ENCODE measurements around the gene LLGL2.

The LLGL2 gene

DNA sequence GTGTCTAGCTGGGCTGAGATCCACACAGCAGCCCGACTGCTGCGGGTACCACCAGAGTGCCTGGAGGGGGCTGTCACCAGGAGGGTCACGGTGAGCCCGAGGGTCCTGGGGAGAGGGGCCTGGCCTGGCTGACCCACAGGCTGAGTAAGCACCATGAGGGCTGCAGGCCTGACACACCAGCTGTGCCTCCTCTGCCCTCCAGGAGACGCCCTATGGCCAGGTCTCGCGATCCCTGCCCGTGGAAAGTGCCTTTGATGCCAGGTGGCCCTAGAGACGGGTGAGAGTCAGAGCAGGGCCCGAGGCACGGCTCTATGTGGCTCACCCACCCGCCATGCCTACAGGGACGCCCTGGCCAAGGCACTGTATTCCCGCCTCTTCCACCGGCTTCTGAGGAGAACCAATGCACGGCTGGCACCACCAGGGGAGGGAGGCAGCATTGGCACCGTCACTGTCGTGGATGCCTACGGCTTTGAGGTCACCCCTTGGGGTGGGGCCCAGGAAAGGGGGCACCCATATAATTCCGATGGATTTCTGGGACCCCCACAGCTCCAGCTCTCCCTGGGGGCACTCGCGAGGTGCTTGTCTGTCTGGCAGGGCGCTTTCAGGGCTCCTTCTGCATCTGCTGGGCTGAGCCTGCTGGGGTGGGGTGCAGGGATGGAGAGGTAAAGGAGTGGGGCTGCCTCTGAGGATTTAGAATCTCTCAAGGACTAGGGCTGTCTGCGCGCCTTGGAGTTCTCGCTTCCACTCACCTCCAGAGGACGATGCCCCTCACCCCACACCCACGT is 69.2 kb downstream of the LLGL2 start:
- H3K9ac ChIP-seq (ENCODE audit: low read depth, low read length) = no peak overlapping the region
- no peak overlapping the region for H3K4me2 ChIP-seq (ENCODE audit: low read length)
- H3K4me3 ChIP-seq (ENCODE audit: low read length) = no peak overlapping the region
- H3K27me3 ChIP-seq (ENCODE audit: control insufficient read depth, insufficient read depth, low read length) = peaks cover 29% of the 10 kb centered on the region
- H3K4me1 ChIP-seq (ENCODE audit: control insufficient read depth, insufficient read depth, low read length) = no peaks in the 10 kb centered on the region
- no peaks in the 10 kb centered on the region for H3K36me3 ChIP-seq (ENCODE audit: insufficient read depth, low read length)
- H3K9me3 ChIP-seq (replicated peaks; ENCODE audit: low read length) = no peaks in the 10 kb centered on the region

DNA sequence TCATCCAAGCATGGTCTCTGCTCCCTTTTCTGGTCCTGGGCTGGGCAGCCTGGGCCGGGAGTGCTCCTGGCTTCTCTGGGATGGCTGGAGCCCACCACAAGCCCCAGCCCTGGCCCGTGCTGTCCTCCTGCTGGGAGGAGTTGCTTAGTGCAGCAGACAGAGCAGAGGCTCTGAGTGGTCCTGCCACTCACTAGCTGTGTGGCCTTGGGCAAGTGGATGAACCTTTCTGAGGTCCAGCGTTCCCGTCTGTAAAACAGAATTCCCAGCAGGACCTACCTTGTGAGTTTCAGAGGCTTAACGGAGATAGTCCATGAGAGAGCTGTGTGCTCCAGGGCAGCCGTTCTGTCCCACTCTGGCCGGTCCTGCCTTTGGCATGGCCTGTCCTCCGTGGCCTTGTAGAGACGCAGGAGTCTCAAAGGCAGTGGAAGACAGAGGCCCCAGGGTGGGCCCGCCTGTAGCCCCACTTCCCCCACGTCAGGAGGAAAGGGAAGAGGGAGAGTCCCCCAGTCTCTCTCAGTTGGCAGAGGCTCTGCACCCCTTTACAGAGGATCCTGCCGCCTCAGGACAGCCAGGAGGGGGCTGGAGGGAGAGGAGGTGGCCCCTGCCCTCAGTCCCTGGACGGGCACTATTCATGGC is 69.9 kb downstream of the LLGL2 start:
- H3K4me1 ChIP-seq (ENCODE audit: control insufficient read depth, insufficient read depth, low read length) = no peaks in the 10 kb centered on the region
- H3K9me3 ChIP-seq (replicated peaks; ENCODE audit: low read length) = no peaks in the 10 kb centered on the region

DNA sequence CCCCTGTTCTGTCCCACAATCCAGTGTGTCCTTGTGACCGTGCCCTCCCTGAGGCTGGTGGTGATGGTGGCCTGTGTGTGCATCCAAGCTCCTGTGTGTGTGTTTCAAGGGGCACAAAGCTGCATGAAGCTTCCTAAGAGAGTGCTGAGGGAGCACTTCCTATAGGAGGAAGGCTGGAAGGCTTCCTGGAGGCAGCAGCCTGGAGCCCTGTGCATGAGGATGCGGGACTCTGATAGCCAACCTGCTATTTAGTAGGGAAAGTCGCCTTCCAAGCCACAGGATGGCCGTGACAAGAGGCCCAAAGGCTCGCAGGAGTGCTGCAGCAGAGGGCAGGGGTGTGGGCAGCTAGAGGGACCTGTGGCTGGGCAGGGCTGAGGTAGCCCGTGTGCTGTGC is 70.4 kb downstream of the LLGL2 start:
- Histone ChIP-seq H3K9me3 (replicated peaks; ENCODE audit: low read length) (no peaks in the 10 kb centered on the region), H3K9ac (ENCODE audit: low read depth, low read length) (no peak overlapping the region), H3K4me2 (ENCODE audit: low read length) (no peak overlapping the region), H3K27me3 (ENCODE audit: control insufficient read depth, insufficient read depth, low read length) (peaks cover 29% of the 10 kb centered on the region), H3K4me3 (ENCODE audit: low read length) (no peak overlapping the region), H3K36me3 (ENCODE audit: insufficient read depth, low read length) (no peaks in the 10 kb centered on the region), H3K4me1 (ENCODE audit: control insufficient read depth, insufficient read depth, low read length) (no peaks in the 10 kb centered on the region)

More for the DNA sequence above, 69.9 kb downstream of the LLGL2 start:
- Histone ChIP-seq H3K4me3 (ENCODE audit: low read length) (no peak overlapping the region), H3K36me3 (ENCODE audit: insufficient read depth, low read length) (no peaks in the 10 kb centered on the region), H3K9ac (ENCODE audit: low read depth, low read length) (no peak overlapping the region), H3K4me2 (ENCODE audit: low read length) (no peak overlapping the region), H3K27me3 (ENCODE audit: control insufficient read depth, insufficient read depth, low read length) (peaks cover 29% of the 10 kb centered on the region)

DNA sequence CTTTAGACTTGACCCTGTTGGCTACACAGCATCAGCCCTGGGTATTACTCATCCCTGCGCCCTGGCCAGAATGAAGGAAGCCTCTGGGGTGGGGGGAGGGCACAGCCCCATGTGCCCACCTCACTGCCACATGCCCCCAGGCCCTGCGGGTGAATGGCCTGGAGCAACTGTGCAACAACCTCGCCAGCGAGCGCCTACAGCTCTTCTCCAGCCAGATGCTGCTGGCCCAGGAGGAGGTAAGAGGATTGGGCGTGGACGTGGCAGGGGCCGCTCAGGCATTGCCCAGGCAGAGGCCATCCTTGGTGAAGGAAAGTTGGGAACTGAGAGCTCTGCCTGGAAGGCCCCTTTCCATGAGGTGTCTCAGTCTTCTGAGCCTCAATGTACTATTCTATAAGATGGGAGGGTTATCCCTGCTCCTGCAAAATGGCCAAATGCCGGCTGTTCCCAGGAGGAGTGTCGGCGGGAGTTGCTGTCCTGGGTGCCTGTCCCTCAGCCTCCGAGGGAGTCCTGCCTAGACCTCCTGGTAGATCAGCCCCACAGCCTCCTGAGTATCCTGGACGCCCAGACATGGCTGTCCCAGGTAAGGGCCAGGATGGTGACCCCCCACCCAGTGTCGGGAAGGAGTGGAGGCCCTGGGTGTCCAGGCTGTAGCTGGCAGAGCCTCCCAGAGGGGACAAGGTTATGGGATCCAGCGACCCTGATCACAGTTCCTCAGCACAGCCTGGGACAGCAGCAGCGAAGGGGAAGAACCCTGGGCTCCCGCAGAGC is 71.0 kb downstream of the LLGL2 start:
- Histone ChIP-seq H3K4me3 (ENCODE audit: low read length) (no peak overlapping the region), H3K27me3 (ENCODE audit: control insufficient read depth, insufficient read depth, low read length) (peaks cover 29% of the 10 kb centered on the region), H3K9ac (ENCODE audit: low read depth, low read length) (no peak overlapping the region), H3K4me1 (ENCODE audit: control insufficient read depth, insufficient read depth, low read length) (no peaks in the 10 kb centered on the region), H3K36me3 (ENCODE audit: insufficient read depth, low read length) (no peaks in the 10 kb centered on the region), H3K9me3 (replicated peaks; ENCODE audit: low read length) (no peaks in the 10 kb centered on the region), H3K4me2 (ENCODE audit: low read length) (no peak overlapping the region)

DNA sequence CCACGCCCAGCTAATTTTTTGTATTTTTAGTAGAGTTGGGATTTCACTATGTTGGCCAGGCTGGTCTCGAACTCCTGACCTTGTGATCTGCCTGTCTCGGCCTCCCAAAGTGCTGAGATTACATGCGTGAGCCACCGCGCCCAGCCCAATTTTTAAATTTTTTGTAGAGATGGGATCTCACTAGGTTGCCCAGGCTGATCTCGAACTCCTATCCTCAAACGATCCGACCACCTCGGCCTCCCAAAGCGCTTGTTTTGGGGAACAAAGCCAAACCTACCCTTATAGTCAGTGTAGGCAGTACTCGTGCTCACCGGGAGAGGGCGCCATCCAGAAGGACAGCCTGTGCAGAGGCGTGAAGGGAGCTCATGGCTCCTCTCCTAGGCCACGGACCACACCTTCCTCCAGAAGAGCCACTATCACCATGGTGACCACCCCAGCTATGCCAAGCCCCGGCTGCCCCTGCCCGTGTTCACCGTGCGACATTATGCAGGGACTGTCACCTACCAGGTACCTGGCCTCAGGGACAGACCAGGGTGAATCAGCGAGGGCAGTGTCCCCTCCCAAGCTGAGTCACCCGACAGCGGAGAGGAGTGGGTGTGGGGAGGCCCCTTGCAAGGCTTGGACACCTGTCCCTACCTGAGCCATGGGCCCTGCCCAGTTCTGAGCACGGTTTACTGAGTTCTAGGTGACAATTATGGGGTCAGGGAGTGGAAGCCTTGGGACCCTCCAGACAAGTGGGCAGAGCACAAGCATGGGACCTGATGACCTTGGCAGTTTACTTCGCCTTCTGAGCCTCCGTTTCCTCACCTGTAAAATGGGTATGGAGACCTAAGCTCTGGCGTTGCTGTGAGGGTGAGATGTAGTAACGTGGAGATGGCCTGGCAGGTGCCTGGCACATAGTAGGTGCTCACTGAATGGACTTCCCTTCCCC is 75.8 kb downstream of the LLGL2 start:
- Histone ChIP-seq H3K4me2 (ENCODE audit: low read length) (no peak overlapping the region), H3K4me1 (ENCODE audit: control insufficient read depth, insufficient read depth, low read length) (peaks cover 11% of the 10 kb centered on the region), H3K9me3 (replicated peaks; ENCODE audit: low read length) (no peaks in the 10 kb centered on the region), H3K9ac (ENCODE audit: low read depth, low read length) (no peak overlapping the region), H3K27me3 (ENCODE audit: control insufficient read depth, insufficient read depth, low read length) (peaks cover 9% of the 10 kb centered on the region), H3K4me3 (ENCODE audit: low read length) (no peak overlapping the region), H3K36me3 (ENCODE audit: insufficient read depth, low read length) (no peaks in the 10 kb centered on the region)

DNA sequence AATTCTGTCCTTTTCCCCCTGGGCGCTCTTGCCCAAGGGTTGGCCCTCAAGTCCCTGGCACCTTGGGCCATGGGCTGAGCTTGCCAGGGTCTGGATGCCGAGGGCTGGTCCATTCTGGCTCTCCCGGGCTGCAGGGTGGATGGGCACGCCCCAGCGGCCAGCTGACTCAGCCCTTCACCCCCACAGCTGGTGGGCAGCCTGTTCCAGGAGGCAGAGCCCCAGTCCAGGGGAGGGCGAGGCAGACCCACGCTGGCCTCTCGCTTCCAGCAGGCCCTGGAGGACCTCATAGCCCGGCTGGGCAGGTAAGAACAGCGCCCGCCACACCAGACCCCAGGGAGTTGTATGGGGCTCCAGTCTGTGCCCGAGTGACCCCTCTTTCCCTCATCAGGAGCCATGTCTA is 77.1 kb downstream of the LLGL2 start:
- no peaks in the 10 kb centered on the region for H3K9me3 ChIP-seq (replicated peaks; ENCODE audit: low read length)
- H3K4me1 ChIP-seq (ENCODE audit: control insufficient read depth, insufficient read depth, low read length) = peaks cover 11% of the 10 kb centered on the region
- no peaks in the 10 kb centered on the region for H3K27me3 ChIP-seq (ENCODE audit: control insufficient read depth, insufficient read depth, low read length)
- H3K9ac ChIP-seq (ENCODE audit: low read depth, low read length) = no peak overlapping the region
- no peak overlapping the region for H3K4me2 ChIP-seq (ENCODE audit: low read length)
- no peaks in the 10 kb centered on the region for H3K36me3 ChIP-seq (ENCODE audit: insufficient read depth, low read length)
- no peak overlapping the region for H3K4me3 ChIP-seq (ENCODE audit: low read length)

DNA sequence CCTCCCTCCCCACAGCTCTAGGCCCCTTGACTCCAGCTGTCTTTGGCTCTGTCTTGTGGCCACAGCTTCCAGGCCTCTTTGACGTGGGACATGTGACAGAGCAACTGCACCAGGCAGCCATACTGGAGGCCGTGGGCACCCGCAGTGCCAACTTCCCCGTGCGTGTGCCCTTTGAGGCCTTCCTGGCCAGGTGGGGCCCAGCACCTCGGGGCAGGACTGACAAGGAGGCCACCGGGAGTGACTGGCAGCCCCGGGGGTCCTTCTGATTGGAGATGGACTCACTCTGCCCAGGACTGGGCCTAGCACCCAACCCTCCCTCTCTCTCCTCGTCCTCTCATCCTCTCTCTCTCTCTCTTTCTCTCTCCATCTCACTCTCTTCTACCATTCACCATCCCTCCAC is 77.6 kb downstream of the LLGL2 start:
- H3K4me1 ChIP-seq (ENCODE audit: control insufficient read depth, insufficient read depth, low read length) = peaks cover 11% of the 10 kb centered on the region

DNA sequence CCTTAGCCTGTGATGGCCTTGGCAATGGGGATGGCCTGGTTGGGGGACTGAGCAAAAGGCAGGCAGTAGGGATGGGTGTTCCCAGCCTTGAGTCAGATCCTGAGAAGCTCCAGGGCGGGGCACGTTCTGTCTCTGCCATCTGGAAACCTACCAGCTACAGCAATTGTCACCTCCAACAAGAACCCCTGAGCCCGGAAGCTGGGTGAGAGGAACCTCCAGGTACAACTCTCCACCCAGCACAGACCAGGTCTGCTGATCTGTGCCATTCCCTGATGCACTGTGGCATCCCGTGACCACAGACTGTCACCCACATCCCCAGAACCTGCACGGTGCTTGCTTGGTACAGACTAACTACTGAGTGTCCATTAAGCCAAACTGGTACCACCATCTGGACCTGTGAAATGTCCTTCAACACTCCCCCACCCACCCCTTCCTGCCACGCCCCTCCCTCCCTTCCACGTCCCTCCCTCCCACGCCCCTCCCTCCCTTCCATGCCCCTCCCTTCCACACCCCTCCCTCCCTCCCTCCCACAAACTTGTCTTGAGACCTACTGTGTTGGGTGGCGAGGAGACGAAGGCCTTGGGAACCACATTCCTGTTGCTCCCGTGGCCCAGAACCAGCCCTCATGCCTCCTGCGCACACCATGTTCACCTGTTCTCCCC is 78.7 kb downstream of the LLGL2 start:
- Histone ChIP-seq H3K9ac (ENCODE audit: low read depth, low read length) (no peak overlapping the region), H3K36me3 (ENCODE audit: insufficient read depth, low read length) (no peaks in the 10 kb centered on the region), H3K27me3 (ENCODE audit: control insufficient read depth, insufficient read depth, low read length) (no peaks in the 10 kb centered on the region), H3K4me3 (ENCODE audit: low read length) (no peak overlapping the region), H3K9me3 (replicated peaks; ENCODE audit: low read length) (no peaks in the 10 kb centered on the region), H3K4me1 (ENCODE audit: control insufficient read depth, insufficient read depth, low read length) (peaks cover 11% of the 10 kb centered on the region), H3K4me2 (ENCODE audit: low read length) (no peak overlapping the region)

More for the DNA sequence above, 77.6 kb downstream of the LLGL2 start:
- H3K9me3 ChIP-seq (replicated peaks; ENCODE audit: low read length) = no peaks in the 10 kb centered on the region
- no peak overlapping the region for H3K9ac ChIP-seq (ENCODE audit: low read depth, low read length)
- no peaks in the 10 kb centered on the region for H3K36me3 ChIP-seq (ENCODE audit: insufficient read depth, low read length)
- no peaks in the 10 kb centered on the region for H3K27me3 ChIP-seq (ENCODE audit: control insufficient read depth, insufficient read depth, low read length)
- no peak overlapping the region for H3K4me3 ChIP-seq (ENCODE audit: low read length)
- no peak overlapping the region for H3K4me2 ChIP-seq (ENCODE audit: low read length)

DNA sequence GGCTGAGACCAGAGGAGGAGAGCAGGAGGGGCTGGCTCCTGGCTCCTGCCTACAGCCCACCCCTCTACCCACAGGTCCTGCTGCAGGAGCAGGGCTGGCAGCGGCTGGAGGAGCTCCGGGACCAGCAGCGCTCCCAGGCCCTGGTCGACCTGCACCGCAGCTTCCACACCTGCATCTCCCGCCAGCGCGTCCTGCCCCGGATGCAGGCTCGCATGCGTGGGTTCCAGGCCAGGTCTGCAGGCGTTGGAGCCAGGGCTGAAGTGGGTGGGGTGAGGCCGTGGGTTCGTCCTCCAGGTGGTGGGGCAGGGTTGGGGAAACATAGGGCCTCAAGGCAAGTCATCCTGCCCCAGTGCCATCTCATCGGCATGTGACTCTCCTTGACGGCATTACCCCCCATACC is 80.3 kb downstream of the LLGL2 start:
- Histone ChIP-seq H3K4me2 (ENCODE audit: low read length) (no peak overlapping the region), H3K36me3 (ENCODE audit: insufficient read depth, low read length) (no peaks in the 10 kb centered on the region)

DNA sequence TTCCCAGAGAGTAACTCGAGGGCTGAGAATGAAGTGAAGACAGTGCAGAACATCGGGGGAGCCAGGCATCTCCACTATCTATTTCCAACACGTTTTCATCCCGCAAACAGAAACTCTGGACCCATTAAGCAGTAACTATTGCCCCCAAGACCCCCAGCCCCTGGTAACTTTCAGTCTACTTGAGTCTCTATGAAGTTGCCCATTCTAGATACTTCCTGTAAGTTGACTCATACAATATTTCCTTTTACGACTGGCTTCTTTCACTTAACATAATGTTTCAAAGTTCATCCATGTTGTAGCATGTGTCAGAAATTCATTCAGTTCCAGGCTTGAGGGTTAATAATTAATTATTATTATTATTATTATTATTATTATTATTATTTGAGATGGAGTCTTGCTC is 81.6 kb downstream of the LLGL2 start:
- H3K4me3 ChIP-seq (ENCODE audit: low read length) = no peak overlapping the region
- H3K9ac ChIP-seq (ENCODE audit: low read depth, low read length) = no peak overlapping the region
- H3K4me1 ChIP-seq (ENCODE audit: control insufficient read depth, insufficient read depth, low read length) = peaks cover 18% of the 10 kb centered on the region
- H3K9me3 ChIP-seq (replicated peaks; ENCODE audit: low read length) = no peaks in the 10 kb centered on the region
- H3K27me3 ChIP-seq (ENCODE audit: control insufficient read depth, insufficient read depth, low read length) = no peaks in the 10 kb centered on the region
- no peaks in the 10 kb centered on the region for H3K36me3 ChIP-seq (ENCODE audit: insufficient read depth, low read length)
- no peak overlapping the region for H3K4me2 ChIP-seq (ENCODE audit: low read length)

More for the DNA sequence above, 80.3 kb downstream of the LLGL2 start:
- peaks cover 16% of the 10 kb centered on the region for H3K4me1 ChIP-seq (ENCODE audit: control insufficient read depth, insufficient read depth, low read length)
- no peak overlapping the region for H3K4me3 ChIP-seq (ENCODE audit: low read length)
- no peak overlapping the region for H3K9ac ChIP-seq (ENCODE audit: low read depth, low read length)
- H3K27me3 ChIP-seq (ENCODE audit: control insufficient read depth, insufficient read depth, low read length) = no peaks in the 10 kb centered on the region
- no peaks in the 10 kb centered on the region for H3K9me3 ChIP-seq (replicated peaks; ENCODE audit: low read length)

Measured in skeletal muscle satellite cell (primary cell).